Fibroblast of upper back skin (primary cell): ENCODE results near the gene H6PD.

Experiments
- DNase-seq: peaks from one replicate; pipeline ENCODE4 v3.0.0-alpha.2; 2013

Gene H6PD

DNA sequence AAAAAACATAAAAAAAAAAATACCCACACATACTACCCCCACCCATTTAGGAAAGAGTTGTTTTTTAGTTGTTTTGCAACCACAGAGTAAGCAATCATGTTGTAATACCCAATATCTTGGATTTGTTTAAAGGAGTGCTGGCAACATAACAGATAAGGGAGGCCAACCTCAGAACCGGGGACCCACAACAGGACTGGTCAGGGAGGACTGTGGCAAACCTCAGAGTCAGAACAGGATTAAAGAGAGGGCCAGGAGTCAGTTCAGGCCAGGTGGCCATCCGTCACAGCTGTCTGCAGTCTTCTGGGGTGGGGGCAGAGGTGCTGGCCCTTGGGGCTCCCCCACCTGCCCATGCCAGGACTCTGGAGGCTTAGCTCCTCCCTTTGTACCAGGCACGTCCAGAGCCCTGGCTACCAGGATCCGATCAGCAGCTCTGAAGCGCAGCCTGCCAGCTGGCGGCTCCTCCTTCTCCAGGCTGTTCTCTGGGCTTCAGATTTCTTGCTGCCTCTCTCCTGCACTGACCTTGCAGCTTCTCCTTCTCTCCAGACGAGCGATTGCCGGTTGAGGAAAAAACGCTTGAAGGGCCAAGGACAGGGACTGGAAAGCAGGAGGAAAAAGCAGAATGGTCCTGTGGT is 7.9 kb downstream of the H6PD start:
- DNase-seq, result no peak

DNA sequence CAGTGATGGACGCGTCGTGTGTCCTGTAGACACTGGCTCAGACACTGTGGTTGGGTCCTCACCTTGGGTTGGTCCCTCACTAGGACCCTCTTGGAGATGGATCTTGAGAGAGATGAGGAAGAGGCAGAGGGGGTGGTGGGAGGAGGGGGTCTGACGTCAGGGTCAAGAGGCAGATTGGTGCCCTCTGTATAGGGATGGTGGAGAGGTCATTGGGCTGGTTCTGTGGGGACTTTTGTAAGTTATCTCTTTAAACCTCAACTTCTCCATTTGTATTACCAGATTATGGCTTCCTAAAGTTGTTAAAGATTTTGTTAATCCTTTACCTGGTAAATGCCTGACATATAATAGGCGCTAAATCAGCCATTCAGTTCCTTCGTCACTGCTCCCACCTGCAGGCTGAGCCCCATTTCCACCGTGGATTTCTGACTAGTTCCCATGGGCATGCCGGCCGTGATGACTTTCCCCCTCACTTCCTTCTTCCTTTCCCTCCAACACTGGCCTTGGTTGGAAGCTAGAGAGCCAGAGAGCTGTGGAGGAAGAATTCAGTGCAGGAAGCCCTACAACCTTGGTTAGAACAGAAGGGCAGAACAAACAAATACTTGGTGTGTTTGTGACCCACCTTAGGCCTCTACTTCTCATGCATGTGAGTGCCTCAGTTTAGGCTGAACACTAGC is 8.6 kb downstream of the H6PD start:
- DNase-seq, result no peak

DNA sequence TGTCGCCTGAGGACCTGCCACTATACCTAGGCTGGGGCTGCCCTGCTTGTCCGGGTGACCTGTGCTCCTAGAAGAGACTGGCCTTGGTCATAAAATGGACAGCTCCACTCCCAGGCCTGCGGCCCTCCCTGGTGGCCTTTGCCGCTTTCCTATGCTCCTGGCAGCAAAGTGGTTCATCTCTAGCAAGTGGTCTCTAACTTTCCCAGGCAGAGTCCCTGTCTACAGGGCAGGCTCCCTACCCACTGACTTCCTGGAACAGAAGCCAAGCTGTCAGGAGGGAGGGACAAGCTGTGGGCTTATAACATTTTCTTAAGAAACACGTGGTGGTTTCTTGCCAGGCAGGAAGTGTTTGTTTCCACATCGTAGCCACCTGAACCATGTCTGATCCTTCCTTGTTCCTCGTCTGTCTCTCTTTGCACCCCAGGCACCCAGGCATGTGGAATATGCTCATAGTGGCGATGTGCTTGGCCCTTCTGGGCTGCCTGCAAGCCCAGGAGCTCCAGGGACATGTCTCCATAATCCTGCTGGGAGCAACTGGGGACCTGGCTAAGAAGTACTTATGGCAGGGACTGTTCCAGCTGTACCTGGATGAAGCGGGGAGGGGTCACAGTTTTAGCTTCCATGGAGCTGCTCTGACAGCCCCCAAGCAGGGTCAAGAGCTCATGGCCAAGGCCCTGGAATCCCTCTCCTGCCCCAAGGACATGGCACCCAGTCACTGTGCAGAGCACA is 10.1 kb downstream of the H6PD start:
- no peak for DNase-seq

DNA sequence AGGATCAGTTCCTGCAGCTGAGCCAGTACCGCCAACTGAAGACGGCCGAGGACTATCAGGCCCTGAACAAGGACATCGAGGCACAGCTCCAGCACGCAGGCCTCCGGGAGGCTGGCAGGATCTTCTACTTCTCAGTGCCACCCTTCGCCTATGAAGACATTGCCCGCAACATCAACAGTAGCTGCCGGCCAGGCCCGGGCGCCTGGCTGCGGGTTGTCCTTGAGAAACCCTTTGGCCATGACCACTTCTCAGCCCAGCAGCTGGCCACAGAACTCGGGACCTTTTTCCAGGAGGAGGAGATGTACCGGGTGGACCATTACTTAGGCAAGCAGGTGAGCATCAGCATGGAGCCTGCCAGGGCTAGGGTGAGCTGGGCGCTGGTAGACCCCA is 10.7 kb downstream of the H6PD start:
- no peak for DNase-seq

DNA sequence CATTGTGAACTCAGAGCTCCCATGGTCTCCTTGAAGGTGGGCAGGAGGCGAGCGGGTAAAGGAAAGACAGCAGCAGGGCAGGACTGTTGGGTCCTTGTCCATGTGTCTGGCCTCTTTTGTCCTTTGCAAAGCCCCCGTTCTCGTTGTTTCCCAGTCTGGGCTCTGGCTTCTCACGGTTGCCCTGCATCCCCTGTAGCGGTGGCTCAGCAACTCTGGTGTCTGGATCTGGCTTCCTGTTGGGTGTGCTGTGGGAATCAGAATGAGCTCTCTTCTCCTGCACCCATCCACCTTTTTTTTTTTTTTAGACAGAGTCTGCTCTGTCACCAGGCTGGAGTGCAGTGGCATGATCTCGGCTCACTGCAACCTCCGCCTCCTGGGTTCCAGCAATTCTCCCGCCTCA is 11.1 kb downstream of the H6PD start:
- DNase-seq, result no peak

DNA sequence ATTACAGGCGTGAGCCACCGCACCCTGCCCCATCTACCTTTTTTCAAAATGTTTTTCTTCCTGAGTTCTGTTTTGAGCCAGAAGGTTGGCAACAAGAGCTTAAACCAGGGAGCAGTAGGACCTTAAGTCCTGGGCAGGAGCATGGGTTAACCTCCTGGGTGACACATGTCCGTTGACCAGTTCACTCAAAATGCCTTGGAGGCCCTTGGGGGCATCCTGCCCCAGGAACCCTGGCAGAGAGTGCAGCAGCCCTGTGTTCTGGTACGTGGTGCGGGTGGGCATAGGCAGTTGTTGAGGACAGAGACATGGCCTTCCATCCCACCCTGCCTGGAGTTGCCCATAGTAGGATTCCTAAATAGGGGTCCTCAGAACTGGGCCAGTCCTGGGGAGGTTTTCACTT is 11.6 kb downstream of the H6PD start:
- DNase-seq, result no peak

DNA sequence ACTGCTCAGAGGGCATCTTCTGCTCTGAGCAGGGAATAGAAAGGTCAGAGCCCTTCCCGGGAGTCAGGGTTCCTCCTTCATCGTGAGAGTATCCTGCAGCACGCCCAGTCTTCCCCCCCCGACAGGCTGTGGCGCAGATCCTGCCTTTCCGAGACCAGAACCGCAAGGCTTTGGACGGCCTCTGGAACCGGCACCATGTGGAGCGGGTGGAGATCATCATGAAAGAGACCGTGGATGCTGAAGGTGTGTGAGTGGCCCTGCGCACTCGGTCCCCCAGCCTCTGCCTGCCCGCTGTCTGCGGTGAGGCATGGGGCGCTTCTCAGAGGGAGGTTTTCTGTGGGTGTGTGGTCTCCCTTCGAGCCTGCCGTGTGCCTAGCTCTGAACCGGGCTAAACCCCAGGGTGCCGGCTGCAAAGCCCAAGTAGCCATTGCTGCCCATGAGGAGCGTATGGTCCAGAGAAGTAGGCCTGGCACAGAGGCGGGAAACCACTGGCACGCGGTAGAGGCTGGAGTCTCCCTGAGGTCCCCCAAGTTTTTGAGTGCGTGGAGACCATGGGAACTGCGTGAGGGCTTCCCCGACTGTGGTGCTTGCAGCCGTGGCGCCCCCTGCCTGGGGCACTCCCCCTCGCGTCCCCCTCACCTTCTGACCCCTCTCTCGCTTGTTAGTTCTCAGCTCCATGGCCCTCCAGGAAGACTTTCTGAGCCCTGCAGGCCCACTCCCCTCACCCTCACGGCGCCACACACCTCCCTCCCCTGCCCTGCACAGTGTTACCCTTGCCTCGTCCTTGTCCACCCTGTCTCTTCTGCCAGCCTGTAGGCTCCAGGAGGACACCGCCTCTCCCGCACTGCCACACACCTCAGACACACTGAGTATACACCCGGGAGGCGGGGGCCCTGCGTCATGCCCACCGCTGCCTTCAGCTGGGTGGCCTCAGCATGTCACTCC is 12.5 kb downstream of the H6PD start:
- DNase-seq, result no peak

DNA sequence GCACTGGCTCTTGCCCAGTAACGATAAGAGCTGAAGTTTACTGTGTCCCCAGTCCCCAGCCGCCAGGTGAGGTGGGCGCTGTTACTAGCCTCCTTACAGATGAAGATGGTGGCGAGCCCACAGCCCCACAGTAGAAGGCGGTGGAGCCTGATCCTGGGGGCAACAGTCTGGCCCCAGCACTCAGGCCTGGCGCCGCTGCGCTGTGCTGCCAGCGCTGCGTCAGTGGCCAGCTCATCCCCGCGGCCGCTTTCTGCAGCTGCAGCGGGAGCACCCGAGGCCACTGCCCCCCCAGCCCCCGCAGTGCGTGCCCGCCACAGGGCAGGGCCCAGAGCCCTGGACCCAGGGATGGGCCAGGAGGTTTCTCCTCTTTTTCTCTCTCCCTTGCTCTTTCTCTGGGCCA is 13.3 kb downstream of the H6PD start:
- no peak for DNase-seq

DNA sequence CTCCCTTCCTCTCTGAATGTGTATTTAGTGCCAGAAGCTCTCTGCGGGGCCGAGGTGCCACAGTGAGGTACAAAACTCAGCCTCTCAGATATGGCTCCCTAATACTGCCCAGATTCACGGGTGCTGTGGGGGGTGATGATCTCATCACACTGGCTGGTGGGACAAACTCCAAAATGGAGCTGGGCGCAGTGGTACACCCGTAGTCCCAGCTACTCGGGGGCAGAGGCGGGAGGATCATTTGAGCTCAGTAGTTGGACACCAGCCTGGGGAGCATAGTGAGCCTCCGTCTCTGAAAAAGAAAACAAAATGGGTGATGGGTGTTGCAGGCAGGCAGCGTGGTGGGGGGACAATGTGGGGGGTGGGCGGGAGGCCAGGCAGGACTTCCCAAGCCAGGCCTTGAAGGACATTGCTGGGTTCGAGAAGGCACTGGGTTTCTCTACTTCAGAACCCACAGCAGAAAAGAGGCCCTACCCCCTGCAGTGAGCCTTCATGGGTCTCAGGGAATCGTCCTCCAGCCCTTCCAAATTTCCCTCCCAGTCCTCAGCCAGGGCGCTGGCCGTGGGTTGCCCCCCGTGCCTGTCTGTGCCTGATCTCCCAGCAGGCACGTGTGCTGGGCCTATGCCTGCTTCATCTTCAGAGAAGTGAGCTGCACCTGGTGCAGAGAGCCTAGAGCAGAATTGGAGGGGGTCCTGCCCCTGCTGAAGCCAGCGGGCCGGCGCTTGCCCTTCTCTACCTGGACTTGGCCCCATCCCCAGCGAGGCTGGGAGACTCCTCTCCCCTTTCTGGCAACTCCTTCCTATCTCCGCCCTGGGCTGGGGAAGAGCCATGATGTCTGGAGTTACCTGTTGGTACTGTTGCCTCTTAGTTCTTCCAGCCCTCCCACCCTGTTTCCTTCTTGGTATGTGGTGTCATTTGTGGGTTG is 14.0 kb downstream of the H6PD start:
- no peak for DNase-seq

DNA sequence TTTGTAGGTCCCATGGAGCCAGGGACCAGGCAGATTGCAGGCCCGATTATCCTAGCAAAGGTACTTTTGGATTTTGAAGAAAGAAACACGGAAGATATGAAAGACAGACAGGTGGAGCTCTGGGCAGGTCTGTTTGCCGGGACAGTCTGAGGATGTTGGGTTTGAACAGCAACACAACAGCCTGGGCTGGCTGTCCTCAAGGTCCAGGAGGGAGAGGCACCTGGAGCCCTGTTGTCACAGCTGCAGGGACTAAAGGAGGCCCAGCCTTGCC is 14.6 kb downstream of the H6PD start:
- DNase-seq, result no peak

DNA sequence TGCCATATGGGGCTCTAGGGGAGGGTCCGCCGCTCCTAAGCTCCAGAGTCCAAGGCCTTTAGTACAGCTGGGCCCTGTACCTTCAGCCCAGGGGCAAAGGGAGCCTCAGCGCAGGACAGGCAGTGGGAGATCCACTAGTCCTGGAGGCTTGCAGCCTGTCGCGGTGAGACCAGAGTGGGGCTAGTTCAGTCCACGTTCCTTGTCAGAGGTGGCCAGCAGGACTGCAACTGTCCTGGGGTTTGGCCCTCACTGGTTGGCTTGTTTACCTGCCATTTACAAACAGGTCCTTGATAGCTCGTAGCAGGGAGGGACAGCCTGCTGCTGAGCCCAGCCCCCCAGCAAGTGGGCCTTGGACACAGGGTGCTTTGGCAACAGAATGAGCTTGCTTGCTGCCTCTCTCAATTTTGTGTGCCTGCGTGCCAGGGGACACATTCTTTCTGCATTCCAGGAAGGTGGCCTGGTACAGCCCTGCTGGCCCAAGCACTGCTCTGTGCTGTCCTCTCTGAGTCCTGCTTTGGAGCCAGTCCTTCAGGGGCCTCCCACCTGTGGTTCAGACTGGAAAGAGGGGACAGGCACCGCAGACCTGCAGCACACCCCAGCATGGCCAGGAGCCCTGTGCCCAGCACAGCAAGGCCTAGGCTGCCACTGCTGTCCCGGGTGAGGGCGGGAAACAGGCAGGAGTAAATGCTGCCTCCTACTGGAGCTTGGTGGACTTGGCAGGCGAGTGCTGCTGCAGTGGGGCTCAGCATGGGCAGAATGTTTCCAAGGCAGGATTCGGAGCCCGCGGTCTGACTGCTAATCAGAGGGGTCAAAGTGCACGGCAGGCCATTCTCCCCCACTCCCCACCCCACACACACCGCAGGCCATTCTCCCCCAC is 15.2 kb downstream of the H6PD start:
- DNase-seq, result no peak

DNA sequence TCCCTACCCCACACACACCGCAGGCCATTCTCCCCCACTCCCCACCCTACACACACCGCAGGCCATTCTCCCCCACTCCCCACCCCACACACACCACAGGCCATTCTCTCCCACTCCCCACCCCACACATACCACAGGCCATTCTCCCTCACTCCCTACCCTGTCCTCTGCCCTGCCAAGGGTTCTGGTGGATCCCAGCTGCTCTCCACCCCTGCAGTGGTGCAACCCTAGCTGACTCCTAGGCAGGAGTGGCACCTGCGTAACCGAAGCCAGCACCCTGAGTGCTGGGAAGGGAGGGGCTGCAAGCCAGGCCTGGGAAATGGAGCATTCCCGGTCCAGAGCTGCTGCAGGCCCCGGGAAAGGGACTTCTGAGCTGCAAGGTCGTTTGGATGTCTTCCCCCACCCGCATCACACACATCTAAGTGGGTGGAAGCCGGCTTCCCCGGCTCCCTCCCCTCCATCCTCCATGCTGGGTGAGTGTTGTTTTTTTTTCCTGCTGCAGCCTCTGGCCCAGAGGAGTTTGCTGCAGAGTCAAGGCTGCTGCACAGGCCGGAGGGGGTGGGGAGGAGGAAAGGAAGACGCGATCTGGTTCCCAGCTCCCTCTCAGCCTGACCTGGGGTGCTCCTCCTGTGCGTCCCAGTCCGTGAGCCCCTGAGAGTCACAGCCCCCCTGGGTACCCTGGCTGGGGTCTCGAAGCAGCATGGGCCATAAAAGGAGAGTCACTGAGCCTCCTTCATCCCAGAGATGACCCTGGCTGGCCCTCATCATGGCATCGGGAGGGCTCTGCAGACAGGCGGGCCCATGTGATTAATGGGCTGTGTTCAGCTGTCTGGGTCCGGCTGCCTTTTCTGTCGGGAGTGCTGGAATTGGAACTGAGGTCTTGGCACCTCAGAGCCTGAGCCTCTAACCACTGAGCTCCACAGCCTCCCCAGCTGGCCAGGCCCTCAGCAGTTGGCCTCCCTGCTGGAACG is 16.1 kb downstream of the H6PD start:
- DNase-seq, result no peak

DNA sequence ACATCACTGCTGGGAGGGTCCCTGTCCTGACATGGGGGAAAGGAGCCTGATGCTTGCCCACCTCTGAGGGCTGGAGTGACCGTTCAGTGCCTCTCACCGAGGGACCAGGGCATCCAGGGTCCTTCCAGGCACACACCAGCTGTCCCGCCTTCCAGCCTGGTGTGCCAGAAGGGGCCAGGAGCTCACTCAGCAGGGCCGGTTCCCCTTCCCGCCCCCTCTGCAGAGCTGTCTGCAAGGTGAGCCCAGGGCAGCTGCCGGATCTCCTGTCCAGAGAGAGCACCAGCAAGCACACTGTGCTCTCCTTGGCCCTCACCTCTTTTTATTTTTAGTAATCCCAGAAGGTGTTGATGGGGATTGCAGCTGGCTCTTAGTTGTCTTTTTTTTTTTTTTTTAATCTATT is 16.9 kb downstream of the H6PD start:
- DNase-seq, result no peak

DNA sequence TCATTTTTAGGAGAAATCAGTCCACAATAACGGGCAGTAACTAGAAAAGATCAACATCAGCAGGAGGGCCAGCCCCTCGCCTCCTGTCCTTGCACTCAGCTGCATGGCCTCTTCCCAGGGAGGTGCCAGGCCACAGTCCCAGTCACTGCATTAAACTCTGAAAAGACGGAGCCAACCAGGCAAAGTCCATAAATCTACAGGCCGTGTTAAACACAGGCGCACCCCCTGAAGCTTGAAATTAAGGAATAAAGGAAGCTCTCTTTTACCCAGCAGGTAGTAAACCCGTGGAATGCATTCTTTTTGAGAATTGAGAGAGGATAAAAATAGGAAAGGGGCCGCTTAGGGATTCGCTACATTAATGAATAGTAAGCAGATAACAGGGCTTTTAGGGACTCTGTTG is 18.4 kb downstream of the H6PD start:
- DNase-seq, result no peak

DNA sequence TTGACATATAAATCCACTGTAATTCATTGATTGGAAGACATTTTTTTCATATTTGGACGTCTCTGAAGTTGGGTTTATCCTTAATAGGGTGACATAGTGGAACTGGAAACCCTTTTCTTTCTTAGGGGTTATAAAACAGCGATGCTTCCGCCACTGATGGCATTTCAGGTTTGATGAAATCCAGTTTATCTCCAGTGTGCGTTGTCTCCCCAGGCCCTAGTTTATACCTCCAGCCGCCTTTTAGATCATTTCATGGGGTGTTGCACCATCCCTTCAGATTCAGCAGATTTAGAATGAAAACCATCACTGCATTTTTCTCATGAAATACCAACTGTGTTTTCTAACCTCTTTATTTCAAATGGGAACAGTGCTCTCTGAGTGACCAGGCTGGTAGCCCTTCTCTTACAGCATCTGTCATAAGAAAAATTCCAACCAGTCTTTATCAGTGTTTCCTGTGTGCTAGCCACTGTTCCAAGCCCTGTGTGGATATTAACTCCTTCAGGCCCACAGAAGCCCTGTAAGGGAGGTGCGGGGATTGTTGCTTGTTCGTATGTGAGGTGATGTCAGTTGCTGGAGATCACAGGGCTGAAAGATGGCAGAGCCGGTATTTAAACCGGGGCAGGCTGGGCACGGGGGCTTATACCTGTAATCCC is 19.0 kb downstream of the H6PD start:
- DNase-seq, result peak; percentile 40

DNA sequence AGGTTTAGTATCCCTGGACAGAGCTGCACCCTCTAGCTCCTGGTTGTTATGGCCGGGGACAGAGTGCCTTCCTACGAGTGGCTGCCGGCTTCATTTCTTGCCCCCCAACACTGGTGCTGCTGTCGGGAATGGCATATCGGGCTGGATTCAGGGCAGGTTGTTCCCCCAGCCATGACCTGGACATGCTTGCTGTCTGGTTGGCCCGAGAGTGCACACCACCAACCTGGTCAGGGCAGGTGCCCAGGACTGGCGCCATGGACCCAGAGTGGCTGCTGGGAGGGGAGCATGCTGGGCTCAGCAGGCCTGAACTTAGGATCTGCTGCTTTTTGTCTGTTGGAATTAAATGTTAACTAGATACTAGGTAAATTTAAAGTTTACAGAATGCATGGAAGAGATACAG is 21.8 kb downstream of the H6PD start:
- no peak for DNase-seq

DNA sequence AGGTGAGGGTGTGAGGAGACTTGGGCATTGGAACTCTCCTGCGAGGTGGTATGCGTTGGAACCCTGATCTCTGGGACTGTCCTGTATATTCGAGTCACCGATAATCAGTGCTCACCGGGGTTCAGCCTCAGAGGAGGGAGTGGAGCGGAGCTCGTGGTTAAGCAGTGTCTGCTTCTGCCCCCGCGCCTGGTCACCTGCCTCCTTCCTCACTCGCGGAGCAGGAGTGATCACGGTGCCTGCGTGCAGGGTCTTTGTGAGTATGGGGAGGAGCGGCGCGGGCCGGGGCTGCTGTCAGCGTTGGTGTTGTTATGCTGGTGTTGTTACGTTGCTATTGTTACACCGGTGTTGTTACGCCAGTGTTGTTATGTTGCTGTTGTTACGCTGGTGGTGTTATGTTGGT is 23.3 kb downstream of the H6PD start:
- no peak for DNase-seq

DNA sequence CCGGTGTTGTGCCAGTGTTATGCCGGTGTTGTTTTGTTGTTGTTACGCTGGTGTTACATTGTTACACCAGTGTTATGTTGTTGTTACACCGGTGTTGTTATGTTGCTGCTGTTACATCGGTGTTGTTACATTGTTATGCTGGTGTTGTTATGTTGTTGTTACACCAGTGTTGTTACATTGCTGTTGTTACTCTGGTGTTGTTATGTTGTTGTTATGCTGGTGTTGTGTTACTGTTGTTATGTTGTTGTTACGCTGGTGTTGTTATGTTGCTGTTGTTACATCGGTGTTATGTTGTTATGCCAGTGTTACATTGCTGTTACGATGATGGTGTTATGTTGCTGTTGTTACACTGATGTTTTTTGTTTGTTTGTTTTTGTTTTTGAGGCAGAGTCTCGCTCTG is 24.1 kb downstream of the H6PD start:
- DNase-seq, result no peak

DNA sequence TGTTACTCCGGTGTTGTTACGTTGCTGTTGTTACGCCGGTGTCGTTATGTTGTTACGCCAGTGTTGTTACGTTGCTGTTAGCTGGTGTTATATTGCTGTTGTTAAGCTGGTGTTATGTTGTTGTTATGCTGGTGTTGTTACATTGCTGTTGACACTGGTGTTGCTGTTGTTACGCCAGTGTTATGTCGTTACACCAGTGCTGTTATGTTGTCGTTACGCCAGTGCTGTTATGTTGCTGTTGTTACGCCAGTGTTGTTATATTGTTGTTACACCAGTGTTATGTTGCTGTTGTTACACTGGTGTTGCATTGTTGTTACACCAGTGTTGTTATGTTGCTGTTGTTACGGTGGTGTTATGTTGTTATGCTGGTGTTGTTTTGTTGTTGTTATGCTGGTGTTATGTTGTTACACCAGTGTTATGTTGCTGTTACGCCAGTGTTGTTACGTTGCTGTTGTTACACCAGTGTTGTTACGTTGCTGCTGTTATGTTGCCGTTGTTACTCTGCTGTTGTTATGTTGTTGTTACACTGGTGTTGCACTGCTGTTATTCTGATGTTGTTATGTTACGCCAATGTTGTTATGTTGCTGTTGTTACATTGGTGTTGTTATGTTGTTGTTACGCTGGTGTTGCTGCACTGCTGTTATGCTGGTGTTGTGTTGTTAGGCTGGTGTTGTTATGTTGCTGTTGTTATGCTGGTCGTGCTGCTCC is 25.6 kb downstream of the H6PD start:
- DNase-seq, result no peak
